HepG2 (cell line): ENCODE measurements around the gene SLC38A3. TPM values are rescaled to one million over a fixed set of nuclear protein-coding genes. Genes with fewer than 3 reads are reported as not detected.
A peak's percentile ranks its signal among the peaks of the same experiment; 100 is the strongest.

ENCODE experiments used
- ATF1 ChIP-seq: IDR thresholded peaks from 2 replicates; pipeline ENCODE4 v1.6.1; 2016; ENCODE audit warnings: mild to moderate bottlenecking, control low read depth
- GLMP ChIP-seq: sonication (generic); formaldehyde crosslinking; IDR thresholded peaks from 2 replicates; pipeline ENCODE4 v1.9.0; 2021; ENCODE audit warnings: missing genetic modification reagents, mild to moderate bottlenecking, borderline replicate concordance
- HIVEP1 ChIP-seq: sonication (generic); formaldehyde crosslinking; IDR thresholded peaks from 2 replicates; pipeline ENCODE4 v1.4.0; 2020; ENCODE audit warnings: mild to moderate bottlenecking, missing genetic modification reagents
- HNF4A ChIP-seq: sonication (generic); formaldehyde crosslinking; IDR thresholded peaks from 2 replicates; pipeline ENCODE4 v1.4.0; 2020; ENCODE audit warnings: missing genetic modification reagents
- MAF1 ChIP-seq: sonication (generic); formaldehyde crosslinking; IDR thresholded peaks from 2 replicates; pipeline ENCODE4 v1.5.0; 2020; ENCODE audit warnings: missing genetic modification reagents, borderline replicate concordance
- MAFK ChIP-seq, 2 experiments: IDR thresholded peaks in 1 of 2; conservative IDR thresholded peaks in 1 of 2; 2 replicates each; pipeline ENCODE4 v1.6.1; 2011; ENCODE audit warnings: improper control_type of control experiment in 2 of 2, low read length in 2 of 2
- MAZ ChIP-seq, 2 experiments: sonication (generic) in 1 of 2; formaldehyde crosslinking in 1 of 2; IDR thresholded peaks; 2 replicates each; pipeline versions ENCODE4 v1.5.0 to v1.6.1; 2012 to 2020; ENCODE audit warnings: low read depth in 2 of 2, mild to moderate bottlenecking in 2 of 2, borderline replicate concordance in 1 of 2, improper control_type of control experiment in 1 of 2, low read length in 1 of 2, missing genetic modification reagents in 1 of 2, moderate library complexity in 1 of 2
- NONO ChIP-seq, 2 experiments: fragments of 450-650 bp in 1 of 2; sonication (generic) in 1 of 2; formaldehyde crosslinking in 1 of 2; IDR thresholded peaks in 1 of 2; conservative IDR thresholded peaks in 1 of 2; 2 replicates each; pipeline versions ENCODE4 v1.6.1 to v1.8.0; 2017 to 2022; ENCODE audit warnings: mild to moderate bottlenecking in 1 of 2, missing genetic modification reagents in 1 of 2, moderate library complexity in 1 of 2
- PHF5A ChIP-seq: IDR thresholded peaks from one replicate; pipeline ENCODE4 v1.6.1; 2018; ENCODE audit warnings: low read depth, missing genetic modification reagents; ENCODE audit not compliant: unreplicated experiment
- RNF2 ChIP-seq: fragments of 450-650 bp; conservative IDR thresholded peaks from 2 replicates; pipeline ENCODE4 v1.6.1; 2016; ENCODE audit warnings: low read depth
- SNAPC4 ChIP-seq: sonication (generic); formaldehyde crosslinking; IDR thresholded peaks from 2 replicates; pipeline ENCODE4 v1.4.0; 2020; ENCODE audit warnings: mild to moderate bottlenecking, missing genetic modification reagents
- SYNCRIP ChIP-seq: fragments of 200-400 bp; formaldehyde crosslinking; IDR thresholded peaks from 2 replicates; pipeline ENCODE4 v1.6.1; 2018; ENCODE audit warnings: mild to moderate bottlenecking, low read depth, low read length; ENCODE audit not compliant: insufficient read depth
- U2AF1 ChIP-seq: fragments of 200-400 bp; formaldehyde crosslinking; optimal IDR thresholded peaks from 2 replicates; pipeline ENCODE3; 2017; ENCODE audit warnings: mild to moderate bottlenecking, low read depth, low read length
- ZBTB39 ChIP-seq: sonication (generic); formaldehyde crosslinking; IDR thresholded peaks from 2 replicates; pipeline ENCODE4 v1.5.0; 2020; ENCODE audit warnings: missing genetic modification reagents
- ZNF567 ChIP-seq: sonication (generic); formaldehyde crosslinking; IDR thresholded peaks from 2 replicates; pipeline ENCODE4 v1.8.1; 2023; ENCODE audit warnings: mild to moderate bottlenecking, missing genetic modification reagents, borderline replicate concordance
- ZNF569 ChIP-seq: sonication (generic); formaldehyde crosslinking; IDR thresholded peaks from 2 replicates; pipeline ENCODE4 v1.5.0; 2020; ENCODE audit warnings: mild to moderate bottlenecking, missing genetic modification reagents, moderate library complexity, borderline replicate concordance
- ZNF576 ChIP-seq: sonication (generic); formaldehyde crosslinking; IDR thresholded peaks from 2 replicates; pipeline ENCODE4 v1.4.0; 2020; ENCODE audit warnings: mild to moderate bottlenecking, missing genetic modification reagents
- ZNF597 ChIP-seq: sonication (generic); formaldehyde crosslinking; IDR thresholded peaks from 2 replicates; pipeline ENCODE4 v1.5.0; 2020; ENCODE audit warnings: missing genetic modification reagents
- polyA plus RNA-seq, 8 experiments: library from polyadenylated mRNA; depleted of rRNA in 3 of 8; stranded (reverse) in 7 of 8; unstranded in 1 of 8; fragments of >200 nt; fragmentation: Illumina TruSeq in 4 of 8; extraction: Trizol in 4 of 8; gene quantifications; 2 replicates each; pipeline versions ENCODE4 v1.2.1 to v1.2.3, GENCODE V29; 2011 to 2016; ENCODE audit warnings: low read depth in 4 of 8, missing spikeins in 1 of 8, mixed read lengths in 1 of 8; ENCODE audit not compliant: insufficient read depth in 1 of 8
- total RNA-seq, 5 experiments: library from RNA; depleted of rRNA; stranded (reverse); fragments of >200 nt; fragmentation: Illumina TruSeq; extraction: Trizol; gene quantifications; 2 replicates each; pipeline ENCODE4 v1.2.3, GENCODE V29; 2016; ENCODE audit warnings: low read depth in 1 of 5

Gene SLC38A3
- total and polyA plus RNA-seq, 2 of the 13 experiments (the other 11 are each of a cell fraction or from before 2014, with no cell fraction given): 29.8 to 164 TPM

GRCh38 chr3:50268703-50269451 is 63.8 kb downstream of the SLC38A3 start, which contains the start of gene SEMA3B (continued):
- TF ChIP-seq GLMP (no peak), U2AF1 (no peak), NONO (IDR thresholded peaks at IDR 0.05) (no peak), NONO (CRISPR knock-in tag; conservative IDR thresholded peaks at IDR 0.05) (no peak), MAZ (IDR thresholded peaks at IDR 0.05; ENCODE audit: borderline replicate concordance, low read depth, low read length) (0 out of 2 replicates have a peak, but pooled peaks have one; percentile 47), MAZ (CRISPR knock-in tag; IDR thresholded peaks at IDR 0.05; ENCODE audit: low read depth) (peak; percentile 73), ATF1 (CRISPR knock-in tag) (no peak), SYNCRIP (no peak), MAFK (conservative IDR thresholded peaks at IDR 0.05 in 1 of 2, IDR thresholded peaks at IDR 0.05 in 1 of 2; ENCODE audit: low read length in 2 of 2) (no peak), ZNF597 (no peak), SNAPC4 (CRISPR knock-in tag) (0 out of 2 replicates have a peak, but pooled peaks have one; percentile 60), ZNF567 (CRISPR knock-in tag) (no peak), RNF2 (no peak), PHF5A (CRISPR knock-in tag) (no peak), MAF1 (CRISPR knock-in tag) (no peak), HNF4A (CRISPR knock-in tag) (peak; percentile 77), HIVEP1 (CRISPR knock-in tag) (peak; percentile 81), ZBTB39 (no peak), ZNF576 (CRISPR knock-in tag) (0 out of 2 replicates have a peak, but pooled peaks have one; percentile 54), ZNF569 (no peak)
